Activated CD8-positive, alpha-beta T cell treated with anti-CD3 and anti-CD28 coated beads, Interleukin-2, amount 10 ng/mL, durations not matched to agents 7 days and 5 days (primary cell): Measurements from ENCODE around the gene METTL24. TPM values are rescaled to one million over a fixed set of nuclear protein-coding genes. Genes with fewer than 3 reads are reported as not detected.
"Not testable (repeated sequence)": the region's sequence is repeated elsewhere in the genome, so short reads cannot be mapped to it uniquely, and the experiment has no call there.

Source experiments
- ATAC-seq: fragments of 150-1000 bp; cut with Tn5 transposase; one replicate; pipeline ENCODE4 v1.10.0; 2021; ENCODE audit warnings: moderate library complexity
- CTCF ChIA-PET: fragments of 350-600 bp; sonication (Branson Sonifier 250); formaldehyde crosslinking; loops from one replicate; lab custom pipeline; 2021; ENCODE audit warnings: antibody characterized with exemption; lab: Charles Lee
- POLR2A ChIA-PET: fragments of 350-600 bp; sonication (Branson Sonifier 250); formaldehyde crosslinking; loops from one replicate; lab custom pipeline; 2021; ENCODE audit warnings: antibody characterized with exemption; lab: Charles Lee
- DNase-seq: peaks from one replicate; pipeline ENCODE4 v3.0.0-alpha.2; 2020
- H3K27ac Mint-ChIP-seq: one replicate; pipeline ENCODE4 v1.8.0; 2021; ENCODE audit warnings: mild to moderate bottlenecking, mixed read lengths
- H3K27me3 Mint-ChIP-seq: one replicate; pipeline ENCODE4 v1.8.0; 2021; ENCODE audit warnings: low read depth, mixed read lengths
- H3K36me3 Mint-ChIP-seq: one replicate; pipeline ENCODE4 v1.8.0; 2021; ENCODE audit warnings: low read depth, mixed read lengths
- H3K4me1 Mint-ChIP-seq: one replicate; pipeline ENCODE4 v1.8.0; 2021; ENCODE audit warnings: low read depth, mixed read lengths
- H3K4me3 Mint-ChIP-seq: one replicate; pipeline ENCODE4 v1.8.0; 2021; ENCODE audit warnings: mild to moderate bottlenecking, mixed read lengths
- H3K9me3 Mint-ChIP-seq: one replicate; pipeline ENCODE4 v1.8.0; 2022; ENCODE audit warnings: mixed read lengths; ENCODE audit not compliant: insufficient read depth
- total RNA-seq, 2 experiments: library from RNA; stranded (reverse); gene quantifications; one replicate each; pipeline ENCODE4 v1.2.3, GENCODE V29; 2021

Gene METTL24
- total RNA-seq, 2 experiments from 2014 or later: not detected

DNA sequence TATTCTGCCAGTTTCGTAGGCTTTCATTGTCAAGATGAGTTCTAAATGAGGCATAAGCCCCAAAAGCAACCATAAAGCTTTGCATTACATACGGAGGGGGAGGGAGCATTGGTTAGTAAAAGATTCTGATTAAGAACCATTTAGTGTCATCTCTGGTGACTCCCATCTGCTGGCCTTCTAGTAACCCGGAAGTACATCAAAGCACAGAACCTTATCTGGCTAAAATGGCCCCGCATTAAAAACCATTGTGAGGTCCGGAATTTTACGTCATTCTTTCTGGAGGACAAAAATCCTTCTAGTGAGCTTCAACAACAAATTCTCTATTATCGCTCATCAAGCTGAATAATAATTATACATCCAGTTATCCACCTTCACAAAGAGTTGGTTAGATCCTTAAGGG lies 37.8 kb downstream of the METTL24 start:
- Mint-ChIP-seq H3K27ac (no peak overlapping the region), H3K4me3 (no peak overlapping the region), H3K27me3 (no peaks in the 10 kb centered on the region), H3K9me3 (no peaks in the 10 kb centered on the region), H3K4me1 (no peaks in the 10 kb centered on the region), H3K36me3 (no peaks in the 10 kb centered on the region)
- POLR2A ChIA-PET: no interaction called here
- DNase-seq (no peak), ATAC-seq (no peak)
- CTCF ChIA-PET: no interaction called here

GRCh38 chr6:110319843-110320242 lies 38.3 kb downstream of the METTL24 start:
- ChIA-PET POLR2A (no interaction called here), CTCF (no interaction called here)
- no peaks in the 10 kb centered on the region for H3K4me1 Mint-ChIP-seq
- no peaks in the 10 kb centered on the region for H3K9me3 Mint-ChIP-seq
- no peak for DNase-seq
- no peaks in the 10 kb centered on the region for H3K36me3 Mint-ChIP-seq
- no peak overlapping the region for H3K27ac Mint-ChIP-seq
- no peaks in the 10 kb centered on the region for H3K27me3 Mint-ChIP-seq
- no peak overlapping the region for H3K4me3 Mint-ChIP-seq
- ATAC-seq: no peak

DNA sequence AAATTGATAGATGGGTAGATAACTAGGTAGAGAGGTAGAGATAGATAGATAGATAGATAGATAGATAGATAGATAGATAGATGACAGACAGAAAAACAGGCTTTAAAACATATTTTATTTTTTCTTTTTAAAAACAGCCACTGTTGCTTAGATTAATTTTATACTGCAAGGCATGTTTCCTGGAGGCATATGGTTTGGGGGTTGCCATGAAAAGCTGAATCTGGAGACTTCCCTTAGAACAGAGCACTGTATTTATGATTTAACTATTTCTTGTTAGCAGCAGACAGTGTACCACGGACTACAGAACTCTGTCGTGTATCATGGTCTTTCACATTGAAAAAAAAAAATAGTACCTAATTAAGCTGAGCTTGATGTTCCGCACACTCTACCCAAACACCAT lies 38.8 kb downstream of the METTL24 start:
- no peaks in the 10 kb centered on the region for H3K4me1 Mint-ChIP-seq
- H3K27ac Mint-ChIP-seq: no peak overlapping the region
- H3K9me3 Mint-ChIP-seq: no peaks in the 10 kb centered on the region
- no peaks in the 10 kb centered on the region for H3K27me3 Mint-ChIP-seq
- no peak for DNase-seq
- CTCF ChIA-PET: no interaction called here
- POLR2A ChIA-PET: no interaction called here
- ATAC-seq: no peak
- H3K4me3 Mint-ChIP-seq: no peak overlapping the region
- no peaks in the 10 kb centered on the region for H3K36me3 Mint-ChIP-seq

GRCh38 chr6:110318971-110319370 lies 39.2 kb downstream of the METTL24 start:
- ChIA-PET POLR2A (no interaction called here), CTCF (no interaction called here)
- H3K27ac Mint-ChIP-seq: no peak overlapping the region

GRCh38 chr6:110317646-110318045 lies 40.5 kb downstream of the METTL24 start:
- Mint-ChIP-seq H3K27ac (no peak overlapping the region), H3K4me1 (no peaks in the 10 kb centered on the region), H3K9me3 (no peaks in the 10 kb centered on the region), H3K4me3 (no peak overlapping the region), H3K27me3 (no peaks in the 10 kb centered on the region), H3K36me3 (no peaks in the 10 kb centered on the region)
- CTCF ChIA-PET: no interaction called here
- DNase-seq (no peak), ATAC-seq (no peak)
- POLR2A ChIA-PET: no interaction called here

More at GRCh38 chr6:110318971-110319370, 39.2 kb downstream of the METTL24 start:
- no peaks in the 10 kb centered on the region for H3K9me3 Mint-ChIP-seq
- H3K4me3 Mint-ChIP-seq: no peak overlapping the region
- ATAC-seq (no peak), DNase-seq (no peak)
- H3K4me1 Mint-ChIP-seq: no peaks in the 10 kb centered on the region
- no peaks in the 10 kb centered on the region for H3K36me3 Mint-ChIP-seq
- no peaks in the 10 kb centered on the region for H3K27me3 Mint-ChIP-seq

- no peak overlapping the region for H3K4me3 Mint-ChIP-seq
- no peak for ATAC-seq
- DNase-seq: no peak
- POLR2A ChIA-PET: no interaction called here
- no peaks in the 10 kb centered on the region for H3K4me1 Mint-ChIP-seq
- no peaks in the 10 kb centered on the region for H3K36me3 Mint-ChIP-seq
- H3K9me3 Mint-ChIP-seq: no peaks in the 10 kb centered on the region
- H3K27ac Mint-ChIP-seq: no peak overlapping the region
- CTCF ChIA-PET: interaction anchor here (1.3 kb wide), 1 partner anchor 28 kb away, joined by 3 read pairs; no protein-coding TSS in a partner anchor
- H3K27me3 Mint-ChIP-seq: no peaks in the 10 kb centered on the region
Measured at GRCh38 chr6:110317189-110317588, 41.0 kb downstream of the METTL24 start.

GRCh38 chr6:110315869-110316398 lies 42.2 kb downstream of the METTL24 start:
- no peaks in the 10 kb centered on the region for H3K36me3 Mint-ChIP-seq
- ChIA-PET POLR2A (no interaction called here), CTCF (interaction anchor here (0.9 to 1.3 kb wide), 2 partner anchors 8 to 27 kb away, joined by 3 read pairs; no protein-coding TSS in a partner anchor)
- H3K4me3 Mint-ChIP-seq: no peak overlapping the region
- no peak overlapping the region for H3K27ac Mint-ChIP-seq
- no peaks in the 10 kb centered on the region for H3K27me3 Mint-ChIP-seq
- ATAC-seq: no peak
- H3K4me1 Mint-ChIP-seq: no peaks in the 10 kb centered on the region
- H3K9me3 Mint-ChIP-seq: no peaks in the 10 kb centered on the region
- DNase-seq: no peak

GRCh38 chr6:110315207-110315868 lies 42.8 kb downstream of the METTL24 start:
- no peak overlapping the region for H3K27ac Mint-ChIP-seq
- no peak overlapping the region for H3K4me3 Mint-ChIP-seq
- ATAC-seq (no peak), DNase-seq (no peak)
- ChIA-PET POLR2A (no interaction called here), CTCF (interaction anchor here (1.3 kb wide), 1 partner anchor 27 kb away, joined by 3 read pairs; no protein-coding TSS in a partner anchor)
- H3K4me1 Mint-ChIP-seq: no peaks in the 10 kb centered on the region
- no peaks in the 10 kb centered on the region for H3K27me3 Mint-ChIP-seq
- H3K36me3 Mint-ChIP-seq: no peaks in the 10 kb centered on the region
- no peaks in the 10 kb centered on the region for H3K9me3 Mint-ChIP-seq

DNA sequence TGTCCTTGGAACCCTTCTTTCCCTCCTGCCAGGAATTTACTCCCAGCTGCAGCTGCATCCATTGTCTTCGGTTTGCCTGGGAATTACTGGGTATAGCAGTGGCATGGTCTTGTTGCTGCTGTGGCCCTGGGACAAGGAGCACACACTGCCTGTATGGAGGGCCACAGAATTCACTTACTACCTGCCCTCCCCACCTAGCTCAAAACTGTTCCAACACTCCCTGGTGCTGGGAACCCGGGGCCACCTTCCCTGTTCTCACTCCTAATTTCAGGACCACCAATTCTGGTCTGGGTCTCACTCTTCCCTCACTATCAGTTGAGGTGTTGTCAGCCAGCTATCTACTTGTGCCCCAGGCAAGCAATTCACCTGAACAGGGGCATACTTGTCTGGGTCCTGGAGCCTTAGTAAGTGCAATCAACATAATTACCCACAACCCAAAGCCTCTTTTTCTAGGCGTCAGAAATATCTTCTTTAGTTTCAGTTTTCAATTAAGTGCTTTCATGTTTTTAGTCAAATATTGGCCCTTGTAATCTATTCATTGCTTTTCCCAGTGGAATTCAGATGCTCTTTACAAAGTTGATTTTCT lies 47.2 kb downstream of the METTL24 start:
- Mint-ChIP-seq H3K4me3 (no peak overlapping the region), H3K27ac (no peak overlapping the region), H3K27me3 (peaks cover 2% of the 10 kb centered on the region), H3K9me3 (no peaks in the 10 kb centered on the region), H3K4me1 (no peaks in the 10 kb centered on the region), H3K36me3 (no peaks in the 10 kb centered on the region)
- DNase-seq (no peak), ATAC-seq (no peak)
- CTCF ChIA-PET: no interaction called here
- POLR2A ChIA-PET: interaction anchor here (0.5 kb wide), 1 partner anchor 16 kb away, joined by 3 read pairs; no protein-coding TSS in a partner anchor

GRCh38 chr6:110309432-110309831 lies 48.7 kb downstream of the METTL24 start:
- CTCF ChIA-PET, POLR2A ChIA-PET, H3K36me3 Mint-ChIP-seq, H3K27ac Mint-ChIP-seq, H3K27me3 Mint-ChIP-seq, H3K4me3 Mint-ChIP-seq, ATAC-seq, H3K9me3 Mint-ChIP-seq, DNase-seq: not testable (repeated sequence)
- peaks cover 11% of the 10 kb centered on the region for H3K4me1 Mint-ChIP-seq

GRCh38 chr6:110307368-110307767 lies 50.8 kb downstream of the METTL24 start:
- H3K27me3 Mint-ChIP-seq: peaks cover 2% of the 10 kb centered on the region
- peaks cover 15% of the 10 kb centered on the region for H3K4me1 Mint-ChIP-seq
- DNase-seq: no peak
- no peak overlapping the region for H3K4me3 Mint-ChIP-seq
- H3K36me3 Mint-ChIP-seq: no peaks in the 10 kb centered on the region
- no peak for ATAC-seq
- POLR2A ChIA-PET: no interaction called here
- CTCF ChIA-PET: interaction anchor here (1.0 kb wide), 1 partner anchor 9 kb away, joined by 3 read pairs; no protein-coding TSS in a partner anchor
- H3K9me3 Mint-ChIP-seq: no peaks in the 10 kb centered on the region
- H3K27ac Mint-ChIP-seq: no peak overlapping the region

GRCh38 chr6:110305832-110306231 lies 52.3 kb downstream of the METTL24 start:
- CTCF ChIA-PET: not testable (repeated sequence)

More at GRCh38 chr6:110305832-110306231, 52.3 kb downstream of the METTL24 start:
- H3K27me3 Mint-ChIP-seq, ATAC-seq, H3K36me3 Mint-ChIP-seq, H3K4me3 Mint-ChIP-seq, DNase-seq, H3K27ac Mint-ChIP-seq, H3K9me3 Mint-ChIP-seq, POLR2A ChIA-PET: not testable (repeated sequence)
- H3K4me1 Mint-ChIP-seq: peaks cover 15% of the 10 kb centered on the region
